Karpas-422 (cell line): Measurements from ENCODE around the gene C14orf93. TPM values are rescaled to one million over a fixed set of nuclear protein-coding genes. Genes with fewer than 3 reads are reported as not detected.
"Not testable (repeated sequence)": the region's sequence is repeated elsewhere in the genome, so short reads cannot be mapped to it uniquely, and the experiment has no call there.

ENCODE experiments used
- DNase-seq: peaks from one replicate; pipeline ENCODE4 v3.0.0-alpha.2; 2015
- H2AFZ ChIP-seq: fragments of 200-600 bp; sonication (generic); 2 replicates; pipeline ENCODE4 v1.6.1; 2014; ENCODE audit warnings: antibody characterized with exemption, low read length, mixed read lengths
- H3K27ac ChIP-seq: fragments of 200-600 bp; sonication (generic); 2 replicates; pipeline ENCODE4 v1.5.1; 2014; ENCODE audit warnings: mild to moderate bottlenecking, low read length, moderate library complexity
- H3K27me3 ChIP-seq: fragments of 200-600 bp; sonication (generic); 2 replicates; pipeline ENCODE4 v1.6.1; 2014; ENCODE audit warnings: low read length, mixed read lengths
- H3K36me3 ChIP-seq: fragments of 200-600 bp; sonication (generic); 2 replicates; pipeline ENCODE4 v1.6.1; 2014; ENCODE audit warnings: low read length, mixed read lengths; ENCODE audit not compliant: insufficient read depth
- H3K4me1 ChIP-seq: fragments of 200-600 bp; sonication (generic); 2 replicates; pipeline ENCODE4 v1.6.1; 2014; ENCODE audit warnings: mild to moderate bottlenecking, low read length, mixed read lengths
- H3K4me2 ChIP-seq: fragments of 200-600 bp; sonication (generic); 2 replicates; pipeline ENCODE4 v1.6.1; 2014; ENCODE audit warnings: low read length, low read depth, mild to moderate bottlenecking; ENCODE audit not compliant: poor library complexity, severe bottlenecking
- H3K4me3 ChIP-seq: fragments of 200-600 bp; sonication (generic); 2 replicates; pipeline ENCODE4 v1.5.1; 2014; ENCODE audit warnings: mild to moderate bottlenecking, antibody characterized with exemption, low read length, mixed read lengths
- H3K79me2 ChIP-seq: fragments of 200-600 bp; sonication (generic); 2 replicates; pipeline ENCODE4 v1.6.1; 2014; ENCODE audit warnings: mild to moderate bottlenecking, low read length, mixed read lengths
- H3K9ac ChIP-seq: fragments of 200-600 bp; sonication (generic); 2 replicates; pipeline ENCODE4 v1.6.0; 2014; ENCODE audit warnings: low read length
- H3K9me2 ChIP-seq: fragments of 200-600 bp; sonication (generic), shearing (Covaris generic); replicated peaks from 2 replicates; pipeline ENCODE4 v1.6.0; 2014; ENCODE audit warnings: mild to moderate bottlenecking, low read length, moderate library complexity; ENCODE audit not compliant: insufficient read depth
- H3K9me3 ChIP-seq: fragments of 300-700, 200-600 bp; sonication (generic); 2 replicates; pipeline ENCODE4 v1.6.1; 2014; ENCODE audit warnings: low read length, mixed read lengths
- H4K20me1 ChIP-seq: fragments of 200-600 bp; sonication (generic); 2 replicates; pipeline ENCODE4 v1.6.1; 2014; ENCODE audit warnings: mild to moderate bottlenecking, antibody characterized with exemption, low read length, low read depth; ENCODE audit not compliant: insufficient read depth
- total RNA-seq: library from RNA; depleted of rRNA; stranded (reverse); fragments of >200 nt; shearing (Covaris generic); gene quantifications from 2 replicates; pipeline ENCODE4 v1.2.3, GENCODE V29; 2014; ENCODE audit warnings: low replicate concordance

Gene C14orf93
- total RNA-seq, 1 experiment from 2014 or later: 43.2 TPM

DNA sequence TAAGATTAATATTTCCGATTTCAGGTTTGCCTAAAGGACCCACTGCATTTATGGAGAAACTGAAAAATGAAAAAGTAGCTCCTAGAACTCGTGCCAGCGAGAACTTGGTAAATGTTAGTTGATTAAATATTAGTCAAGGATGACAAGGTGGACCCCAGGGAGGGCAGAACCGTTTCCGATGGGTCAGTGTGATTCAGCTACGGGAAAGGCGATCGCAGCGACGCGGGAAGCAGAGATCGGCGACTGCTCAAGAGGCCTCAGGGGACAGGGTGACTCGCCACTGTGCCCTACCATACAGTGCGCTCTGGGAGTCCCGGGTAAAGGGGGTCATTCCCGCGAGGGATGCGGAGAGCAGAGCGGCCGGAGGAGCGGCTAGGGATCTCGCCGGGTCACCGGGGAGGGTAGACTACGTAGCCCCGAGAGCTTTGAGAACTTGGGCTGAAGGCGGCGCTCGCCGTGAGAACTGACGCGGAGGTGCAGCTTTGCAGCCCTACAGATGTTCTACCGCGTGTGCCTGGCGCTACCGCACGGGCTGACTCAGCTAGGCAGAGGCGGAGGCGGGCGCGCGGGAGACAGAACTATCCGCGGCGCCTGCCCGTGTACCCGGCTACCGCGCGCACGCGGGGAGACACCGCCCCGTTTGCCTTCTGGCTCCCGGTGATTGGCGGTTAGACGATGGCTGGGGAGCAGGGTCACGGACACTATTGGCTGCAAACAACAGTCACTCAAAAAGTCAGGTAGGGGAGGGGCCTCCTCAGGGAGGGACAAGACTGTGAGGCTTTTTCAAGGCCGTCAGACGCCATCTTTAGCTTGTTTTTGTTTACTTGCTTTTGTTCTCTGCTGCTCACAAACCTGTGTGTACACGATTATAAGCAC, 3.2 kb downstream of the C14orf93 start:
- Histone ChIP-seq H3K36me3 (no peaks in the 10 kb centered on the region), H4K20me1 (no peaks in the 10 kb centered on the region), H3K9ac (peak overlapping the region; percentile 89), H3K79me2 (0 out of 2 replicates have a peak, but pooled peaks cover 6% of the 10 kb centered on the region), H3K27me3 (no peaks in the 10 kb centered on the region), H3K9me2 (no peaks in the 10 kb centered on the region), H3K9me3 (no peaks in the 10 kb centered on the region), H3K27ac (peak overlapping the region; percentile 59), H3K4me2 (peak overlapping the region; percentile 92), H3K4me3 (peak overlapping the region; percentile 82), H2AFZ (peak overlapping the region; percentile 73), H3K4me1 (peaks cover 44% of the 10 kb centered on the region)
- DNase-seq: peak; percentile 100

DNA sequence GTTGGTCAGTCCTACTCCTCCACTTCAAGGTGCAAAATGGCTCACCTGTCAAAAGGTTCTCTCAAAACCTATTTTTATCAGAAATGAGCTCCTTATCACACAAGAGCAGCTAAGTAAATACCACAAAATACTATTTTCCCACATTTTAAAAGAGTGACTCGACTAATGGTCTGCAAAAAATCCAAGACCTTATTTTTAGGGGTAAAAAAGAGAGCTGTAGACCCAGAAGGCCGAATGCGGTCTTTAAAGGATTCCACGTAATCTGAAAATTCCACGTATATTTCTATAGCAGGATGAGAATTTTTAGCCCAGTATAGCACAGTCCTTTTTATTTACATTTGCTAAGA, 3.8 kb downstream of the C14orf93 start:
- Histone ChIP-seq H3K9me3 (no peaks in the 10 kb centered on the region), H4K20me1 (no peaks in the 10 kb centered on the region), H3K9ac (peak overlapping the region; percentile 89), H3K79me2 (0 out of 2 replicates have a peak, but pooled peaks cover 6% of the 10 kb centered on the region), H2AFZ (peak overlapping the region; percentile 73), H3K27ac (peak overlapping the region; percentile 58; the same call in 1 of the 2 replicates), H3K36me3 (no peaks in the 10 kb centered on the region), H3K4me2 (peak overlapping the region; percentile 92), H3K27me3 (no peaks in the 10 kb centered on the region), H3K4me3 (peak overlapping the region; percentile 82), H3K9me2 (no peaks in the 10 kb centered on the region), H3K4me1 (peaks cover 44% of the 10 kb centered on the region)
- DNase-seq: no peak

DNA sequence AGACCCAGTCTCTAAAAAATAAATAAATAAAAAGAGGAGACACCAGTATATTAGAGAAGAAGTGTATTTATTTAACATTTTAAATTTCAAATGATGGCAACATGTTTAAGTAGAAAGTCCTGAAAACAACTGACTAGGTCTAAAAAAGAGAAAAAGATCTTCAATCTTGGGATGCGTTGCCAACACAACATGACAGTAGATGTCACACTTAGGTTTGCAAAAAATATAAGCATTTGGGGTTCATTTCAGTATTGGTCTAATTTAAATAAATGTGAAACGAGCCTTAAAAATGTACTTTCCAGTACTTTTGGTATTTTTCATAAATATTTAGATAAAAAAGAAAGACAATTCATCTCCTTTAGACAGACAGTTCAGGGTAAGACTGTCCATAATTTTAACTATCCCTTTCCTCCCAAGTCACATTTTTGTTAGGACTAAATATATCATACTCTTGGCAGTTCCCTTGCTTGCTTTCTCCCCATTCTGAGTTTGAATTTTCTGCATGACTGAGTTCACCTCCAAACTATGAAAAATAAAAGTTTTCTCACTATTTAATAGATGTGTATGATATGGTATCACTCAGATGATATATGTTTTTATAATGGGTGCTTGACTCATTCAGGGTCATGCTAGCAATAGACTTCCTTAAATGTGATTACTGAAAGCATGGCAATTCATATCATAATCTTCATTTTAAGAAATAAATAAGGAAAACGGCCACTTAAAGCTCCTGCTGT, 4.3 kb downstream of the C14orf93 start:
- H3K4me1 ChIP-seq: peaks cover 44% of the 10 kb centered on the region
- H3K4me2 ChIP-seq: peak overlapping the region; percentile 92
- H3K79me2 ChIP-seq: 0 out of 2 replicates have a peak, but pooled peaks cover 6% of the 10 kb centered on the region
- no peaks in the 10 kb centered on the region for H4K20me1 ChIP-seq
- H3K4me3 ChIP-seq: peak overlapping the region; percentile 82
- H3K9me2 ChIP-seq: no peaks in the 10 kb centered on the region
- H3K27ac ChIP-seq: no peak overlapping the region
- H3K36me3 ChIP-seq: no peaks in the 10 kb centered on the region
- H3K27me3 ChIP-seq: no peaks in the 10 kb centered on the region
- peak; percentile 46 for DNase-seq
- peak overlapping the region; percentile 89 for H3K9ac ChIP-seq
- no peak overlapping the region for H2AFZ ChIP-seq
- no peaks in the 10 kb centered on the region for H3K9me3 ChIP-seq

DNA sequence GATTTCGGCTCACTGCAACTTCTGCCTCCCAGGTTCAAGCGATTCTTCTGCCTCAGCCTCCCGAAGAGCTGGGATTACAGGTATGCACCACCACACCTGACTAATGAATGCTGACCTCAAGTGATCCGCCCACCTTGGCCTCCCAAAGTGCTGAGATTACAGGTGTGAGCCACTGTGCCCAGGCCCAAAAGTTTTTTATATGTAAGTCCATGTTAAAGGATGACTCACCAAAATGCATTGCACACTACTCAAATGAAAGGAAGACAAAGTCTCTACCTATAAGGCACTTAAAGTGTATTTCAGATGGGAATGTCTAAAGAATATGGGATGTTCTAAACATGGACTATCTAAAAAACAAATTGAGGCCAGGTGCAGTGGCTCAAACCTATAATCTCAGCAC, 5.7 kb downstream of the C14orf93 start:
- H3K9me3 ChIP-seq, H3K9me2 ChIP-seq, H3K4me3 ChIP-seq, H3K4me2 ChIP-seq, H3K36me3 ChIP-seq, H3K79me2 ChIP-seq, DNase-seq, H2AFZ ChIP-seq, H3K27ac ChIP-seq, H3K27me3 ChIP-seq, H4K20me1 ChIP-seq, H3K9ac ChIP-seq: not testable (repeated sequence)
- H3K4me1 ChIP-seq: peaks cover 32% of the 10 kb centered on the region

DNA sequence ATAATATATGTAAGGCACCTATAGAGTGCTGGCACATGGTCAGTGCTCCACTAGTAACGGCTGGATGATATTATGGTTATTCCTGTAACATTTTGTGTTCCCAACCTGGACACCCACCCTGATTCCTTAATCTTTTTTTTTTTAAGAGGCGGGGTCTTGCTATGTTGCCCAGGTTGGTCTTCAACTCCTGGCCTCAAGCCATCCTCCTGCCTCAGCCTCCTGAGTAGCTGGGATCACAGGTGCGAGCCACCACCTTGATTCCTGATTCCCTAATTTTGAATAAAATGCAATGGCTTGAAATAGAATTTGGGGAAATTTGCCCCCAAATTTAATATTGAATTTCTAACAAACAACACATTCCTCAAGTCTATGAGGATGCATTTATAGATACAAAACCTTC, 7.4 kb downstream of the C14orf93 start:
- no peaks in the 10 kb centered on the region for H3K27me3 ChIP-seq

DNA sequence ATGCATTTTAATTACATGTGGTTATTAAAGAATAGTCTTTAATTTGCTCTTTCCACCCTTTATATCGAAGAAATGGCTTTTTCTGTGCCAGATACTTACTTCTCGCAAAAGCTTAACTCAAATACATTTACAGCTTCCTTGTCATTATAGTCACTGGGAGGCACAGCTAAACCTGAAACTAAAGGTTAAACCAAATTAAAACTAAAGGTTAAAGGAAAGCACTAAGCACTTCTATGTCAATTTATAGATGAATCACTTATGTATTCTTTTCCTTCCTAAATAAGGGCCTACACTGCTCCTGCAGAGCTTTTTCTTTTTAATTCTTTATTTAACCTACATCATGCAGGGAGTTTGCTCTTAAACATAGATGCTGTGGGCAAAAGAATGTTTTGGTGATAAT, 9.1 kb downstream of the C14orf93 start:
- Histone ChIP-seq H3K27me3 (no peaks in the 10 kb centered on the region), H3K36me3 (no peaks in the 10 kb centered on the region), H2AFZ (no peak overlapping the region), H3K9ac (no peak overlapping the region), H3K4me1 (peaks cover 5% of the 10 kb centered on the region), H3K9me3 (no peaks in the 10 kb centered on the region), H3K4me2 (no peak overlapping the region), H3K27ac (no peak overlapping the region), H3K9me2 (no peaks in the 10 kb centered on the region), H3K4me3 (no peak overlapping the region), H3K79me2 (no peaks in the 10 kb centered on the region), H4K20me1 (no peaks in the 10 kb centered on the region)
- no peak for DNase-seq

More for the DNA sequence above, 7.4 kb downstream of the C14orf93 start:
- Histone ChIP-seq H3K4me2 (no peak overlapping the region), H3K79me2 (0 out of 2 replicates have a peak, but pooled peaks cover 5% of the 10 kb centered on the region), H3K27ac (no peak overlapping the region), H3K9me3 (no peaks in the 10 kb centered on the region), H3K4me3 (no peak overlapping the region), H3K4me1 (peaks cover 17% of the 10 kb centered on the region), H3K36me3 (no peaks in the 10 kb centered on the region), H3K9me2 (no peaks in the 10 kb centered on the region), H3K9ac (no peak overlapping the region), H4K20me1 (no peaks in the 10 kb centered on the region), H2AFZ (no peak overlapping the region)
- no peak for DNase-seq

DNA sequence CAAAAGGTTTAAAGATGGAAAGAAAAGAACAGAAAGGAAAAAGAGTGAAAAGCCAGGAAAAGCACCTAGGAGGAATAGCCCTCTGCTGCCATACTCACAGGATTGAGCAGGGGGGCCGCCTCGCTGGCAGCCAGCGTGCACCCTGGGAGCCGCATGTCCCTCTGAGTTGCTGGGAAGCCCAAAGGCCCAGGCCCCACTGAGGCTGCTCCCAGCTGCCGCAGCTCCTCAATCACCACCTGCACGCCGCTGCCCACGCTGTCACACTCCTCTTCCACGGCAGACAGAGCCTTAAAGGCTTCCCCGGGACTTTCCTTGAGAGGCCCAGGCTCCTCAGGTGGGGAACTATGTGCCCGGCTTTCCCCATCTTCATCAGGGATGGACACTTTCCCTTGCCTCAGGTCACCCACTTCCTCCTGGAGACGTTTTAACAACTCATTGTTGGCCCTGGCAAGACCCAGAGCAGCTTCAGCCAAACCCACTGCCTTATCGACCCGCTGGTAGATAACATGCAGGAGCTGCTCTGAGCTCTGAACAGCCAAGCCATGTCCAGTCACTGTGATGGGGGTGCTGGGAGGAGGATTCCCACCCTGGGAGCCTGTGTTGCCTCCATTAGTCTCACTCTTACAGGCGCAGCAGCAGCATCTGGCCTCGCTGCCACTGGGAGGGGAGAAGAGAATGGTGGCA, 11.5 kb downstream of the C14orf93 start:
- no peaks in the 10 kb centered on the region for H4K20me1 ChIP-seq
- H3K4me1 ChIP-seq: peaks cover 4% of the 10 kb centered on the region
- no peak overlapping the region for H3K4me2 ChIP-seq
- H3K9me2 ChIP-seq: no peaks in the 10 kb centered on the region
- no peak overlapping the region for H3K4me3 ChIP-seq
- H2AFZ ChIP-seq: no peak overlapping the region
- H3K79me2 ChIP-seq: no peaks in the 10 kb centered on the region
- no peaks in the 10 kb centered on the region for H3K36me3 ChIP-seq
- no peak overlapping the region for H3K9ac ChIP-seq
- no peak overlapping the region for H3K27ac ChIP-seq
- H3K9me3 ChIP-seq: no peaks in the 10 kb centered on the region
- H3K27me3 ChIP-seq: no peaks in the 10 kb centered on the region
- no peak for DNase-seq
